ENCODE results near the gene PDE5A.
"Not testable (repeated sequence)": the region's sequence is repeated elsewhere in the genome, so short reads cannot be mapped to it uniquely, and the experiment has no call there.

The PDE5A gene

DNA sequence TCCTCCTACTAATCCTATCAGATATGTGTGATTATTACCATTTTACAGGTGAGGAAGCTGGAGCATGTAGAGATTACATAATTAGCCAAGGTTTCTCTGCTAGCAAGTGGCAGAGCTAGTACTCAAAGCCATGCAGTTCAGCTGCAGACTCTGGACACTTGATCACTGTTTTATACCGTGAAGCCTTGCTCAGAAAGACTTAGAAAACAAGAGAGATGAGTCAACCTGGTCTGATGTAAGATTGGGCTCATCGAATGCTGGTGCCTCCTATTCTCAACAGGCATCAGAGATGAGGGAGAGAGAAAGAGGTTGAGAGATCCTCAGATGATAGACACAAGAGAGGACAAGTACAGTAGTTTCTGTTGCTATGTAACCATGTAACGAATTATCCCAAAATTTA is 19.0 kb upstream of the PDE5A start:
- no peak overlapping the region for H3K4me3 ChIP-seq (ENCODE audit: low read depth, low read length)
- DNase-seq (ENCODE audit: low read depth) = no peak
- TF ChIP-seq, protein P1, sequence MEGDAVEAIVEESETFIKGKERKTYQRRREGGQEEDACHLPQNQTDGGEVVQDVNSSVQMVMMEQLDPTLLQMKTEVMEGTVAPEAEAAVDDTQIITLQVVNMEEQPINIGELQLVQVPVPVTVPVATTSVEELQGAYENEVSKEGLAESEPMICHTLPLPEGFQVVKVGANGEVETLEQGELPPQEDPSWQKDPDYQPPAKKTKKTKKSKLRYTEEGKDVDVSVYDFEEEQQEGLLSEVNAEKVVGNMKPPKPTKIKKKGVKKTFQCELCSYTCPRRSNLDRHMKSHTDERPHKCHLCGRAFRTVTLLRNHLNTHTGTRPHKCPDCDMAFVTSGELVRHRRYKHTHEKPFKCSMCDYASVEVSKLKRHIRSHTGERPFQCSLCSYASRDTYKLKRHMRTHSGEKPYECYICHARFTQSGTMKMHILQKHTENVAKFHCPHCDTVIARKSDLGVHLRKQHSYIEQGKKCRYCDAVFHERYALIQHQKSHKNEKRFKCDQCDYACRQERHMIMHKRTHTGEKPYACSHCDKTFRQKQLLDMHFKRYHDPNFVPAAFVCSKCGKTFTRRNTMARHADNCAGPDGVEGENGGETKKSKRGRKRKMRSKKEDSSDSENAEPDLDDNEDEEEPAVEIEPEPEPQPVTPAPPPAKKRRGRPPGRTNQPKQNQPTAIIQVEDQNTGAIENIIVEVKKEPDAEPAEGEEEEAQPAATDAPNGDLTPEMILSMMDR (IDR thresholded peaks at IDR 0.05; ENCODE audit: control insufficient read depth, extremely low read depth, insufficient read depth) = no peak

DNA sequence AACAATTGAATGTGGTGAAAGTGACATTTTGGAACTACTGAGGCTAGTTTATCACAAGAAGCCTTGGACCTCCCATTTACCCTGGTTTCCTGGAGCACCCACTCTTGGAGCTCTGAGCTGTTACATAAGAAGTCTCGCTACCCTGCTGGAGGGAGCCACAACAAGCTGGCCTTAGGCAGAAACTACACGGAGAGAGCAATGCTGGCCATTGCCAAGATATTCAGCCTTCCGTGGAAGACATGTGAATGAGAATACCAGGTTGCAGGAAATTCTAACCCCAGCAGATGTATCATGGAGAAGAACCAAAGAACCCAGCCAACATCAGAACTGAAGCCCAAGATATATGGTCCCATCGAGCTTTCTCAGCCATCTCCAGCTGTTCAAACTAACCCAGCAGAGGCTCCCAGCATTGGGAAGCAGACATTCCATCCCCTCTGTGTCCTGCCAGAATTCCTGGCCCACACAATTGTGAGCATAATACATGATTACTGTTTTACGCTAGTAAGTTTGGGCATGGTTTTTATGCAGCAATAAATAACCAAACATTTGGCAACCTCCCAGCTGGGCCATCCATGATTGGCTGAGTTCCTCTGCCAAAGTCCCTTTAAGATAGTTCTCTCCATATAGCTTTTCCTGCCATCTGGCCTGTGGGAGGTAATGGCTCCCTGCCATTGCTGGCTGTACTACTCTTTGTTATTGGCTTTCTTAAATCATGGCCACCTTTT is 17.9 kb upstream of the PDE5A start:
- TF ChIP-seq, protein P1 (IDR thresholded peaks at IDR 0.05; ENCODE audit: control insufficient read depth, extremely low read depth, insufficient read depth) = no peak
- H3K4me3 ChIP-seq (ENCODE audit: low read depth, low read length) = no peak overlapping the region
- DNase-seq (ENCODE audit: low read depth) = no peak

DNA sequence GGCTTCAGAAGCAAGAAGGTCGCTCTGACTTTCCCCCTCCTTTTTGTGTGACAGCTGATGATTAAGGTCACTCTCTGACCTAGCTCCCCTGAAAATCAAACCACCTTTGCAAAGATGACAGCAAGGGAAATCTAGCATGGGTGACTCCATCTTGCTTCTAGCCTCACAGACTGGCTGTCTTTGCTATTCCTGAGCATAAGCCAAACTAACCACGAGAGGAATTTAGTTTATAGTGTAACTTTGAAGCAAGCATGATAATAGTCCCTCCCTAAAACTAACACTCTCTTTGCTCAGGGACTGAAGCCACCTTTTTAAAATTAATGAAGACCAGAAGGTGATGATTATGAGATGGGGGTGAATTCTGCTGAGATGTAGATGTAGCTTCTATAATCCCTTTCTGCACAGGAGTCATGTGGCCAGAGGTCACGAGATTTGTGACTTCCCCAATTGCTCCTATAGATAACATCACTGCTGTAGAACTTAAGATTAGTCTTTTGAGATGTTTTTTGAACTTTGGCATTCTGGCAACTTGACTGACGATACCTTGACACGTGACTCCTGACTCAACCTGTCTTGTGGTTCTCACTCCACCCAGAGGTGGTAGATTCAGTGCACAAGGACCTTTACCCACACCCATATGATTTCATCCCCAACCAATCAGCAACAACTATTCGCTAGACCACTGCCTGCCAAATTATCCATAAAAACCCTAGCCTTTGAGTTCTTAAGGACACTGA is 14.9 kb upstream of the PDE5A start:
- DNase-seq (ENCODE audit: low read depth) = no peak

DNA sequence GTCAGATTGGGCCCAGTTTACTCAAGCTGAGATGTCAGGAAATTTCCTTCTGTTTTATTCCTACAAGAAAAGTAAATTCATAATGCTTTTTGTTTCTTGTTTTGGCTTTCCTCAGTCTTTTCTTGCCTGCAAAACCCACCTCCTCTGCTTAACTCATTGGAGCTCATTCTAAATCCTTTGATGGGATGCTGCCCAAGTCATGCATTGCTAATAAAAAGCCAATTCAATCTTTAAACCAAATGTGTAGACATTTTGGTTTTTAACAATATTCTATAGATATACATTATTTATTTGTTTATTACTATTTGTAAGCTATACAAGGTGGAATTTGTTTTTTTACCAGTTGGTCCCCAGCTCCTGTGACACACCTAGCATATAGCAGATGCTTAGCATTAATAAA is 13.2 kb upstream of the PDE5A start:
- TF ChIP-seq, protein P1 (IDR thresholded peaks at IDR 0.05; ENCODE audit: control insufficient read depth, extremely low read depth, insufficient read depth) = no peak
- DNase-seq (ENCODE audit: low read depth) = no peak
- H3K4me3 ChIP-seq (ENCODE audit: low read depth, low read length) = no peak overlapping the region

More for the DNA sequence above, 14.9 kb upstream of the PDE5A start:
- TF ChIP-seq, protein P1 (IDR thresholded peaks at IDR 0.05; ENCODE audit: control insufficient read depth, extremely low read depth, insufficient read depth) = no peak
- no peak overlapping the region for H3K4me3 ChIP-seq (ENCODE audit: low read depth, low read length)

DNA sequence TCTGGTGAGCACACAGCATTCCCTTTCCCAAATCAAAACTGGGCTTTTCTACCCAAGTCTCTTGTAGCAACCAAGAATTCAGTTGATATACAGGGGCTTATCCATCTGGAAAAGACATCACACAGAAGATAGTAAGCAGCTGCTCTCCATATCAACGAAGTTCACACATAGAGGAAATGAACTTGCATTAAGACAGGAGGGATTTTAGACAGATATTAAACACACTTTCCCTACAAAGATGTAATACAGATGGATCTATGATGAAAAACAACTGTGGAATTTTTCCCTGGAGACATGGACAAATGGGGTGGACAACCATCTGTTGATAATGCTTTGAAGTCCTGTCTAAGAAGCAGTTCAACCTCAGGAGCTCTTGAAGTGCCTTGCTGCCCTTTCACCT is 9.8 kb upstream of the PDE5A start:
- no peak overlapping the region for H3K4me3 ChIP-seq (ENCODE audit: low read depth, low read length)
- TF ChIP-seq, protein P1 (IDR thresholded peaks at IDR 0.05; ENCODE audit: control insufficient read depth, extremely low read depth, insufficient read depth) = no peak
- DNase-seq (ENCODE audit: low read depth) = no peak

DNA sequence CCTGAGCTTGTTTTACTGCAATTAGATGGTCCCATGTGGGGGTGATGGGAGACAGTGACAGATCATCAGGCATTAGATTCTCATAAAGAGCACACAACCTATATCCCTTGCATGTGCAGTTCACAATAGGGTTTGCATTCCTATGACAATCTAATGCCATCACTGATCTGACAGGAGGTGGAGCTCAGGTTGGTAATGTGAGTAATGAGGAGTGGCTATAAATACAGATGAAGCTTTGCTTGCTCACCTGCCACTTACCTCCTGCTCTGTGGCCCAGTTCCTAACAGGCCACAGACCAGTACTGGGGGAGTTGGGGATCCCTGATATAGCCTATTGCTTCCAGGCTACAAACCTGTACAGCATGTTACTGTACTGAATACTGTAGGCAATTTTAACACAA is 8.2 kb upstream of the PDE5A start:
- H3K4me3 ChIP-seq (ENCODE audit: low read depth, low read length); DNase-seq (ENCODE audit: low read depth): not testable (repeated sequence)

DNA sequence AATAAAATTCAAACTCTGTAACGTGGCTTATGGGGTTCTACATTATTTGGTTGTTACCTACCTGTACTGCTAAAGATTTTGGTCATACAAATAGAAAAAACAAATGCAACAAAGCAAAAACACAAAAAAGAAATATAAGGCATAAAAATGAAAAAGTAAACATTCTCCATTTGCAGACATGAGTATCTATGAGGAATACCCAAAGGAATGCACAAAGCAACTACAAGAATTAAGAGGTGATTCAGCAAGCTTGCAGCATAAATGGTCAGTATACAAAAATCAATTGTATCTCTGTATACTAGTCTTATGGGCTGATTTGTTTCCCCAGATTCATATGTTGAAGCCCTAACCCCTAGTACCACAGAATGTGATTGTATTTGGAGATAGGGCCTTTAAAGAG is 3.6 kb upstream of the PDE5A start:
- H3K4me3 ChIP-seq (ENCODE audit: low read depth, low read length) = no peak overlapping the region
- TF ChIP-seq, protein P1 (IDR thresholded peaks at IDR 0.05; ENCODE audit: control insufficient read depth, extremely low read depth, insufficient read depth) = no peak
- no peak for DNase-seq (ENCODE audit: low read depth)

Data from LNCaP clone FGC (cell line).